HAP-1 (cell line): ENCODE measurements around the gene PLA2G4D.

Experiments
- DNase-seq, 2 experiments: peaks; one replicate each; pipeline ENCODE4 v3.0.0-alpha.2; 2016 to 2020; ENCODE audit warnings: low spot score in 2 of 2
- H3K27me3 ChIP-seq: fragments of 250-450 bp; sonication (Bioruptor Pico); 2 replicates; pipeline ENCODE4 v1.5.1; 2020; ENCODE audit warnings: low read depth, mild to moderate bottlenecking, moderate library complexity
- H3K36me3 ChIP-seq: fragments of 250-450 bp; sonication (Bioruptor Pico); replicated peaks from 2 replicates; pipeline ENCODE4 v1.5.1; 2020; ENCODE audit warnings: mild to moderate bottlenecking
- H3K4me1 ChIP-seq: fragments of 250-450 bp; sonication (Bioruptor Pico); 2 replicates; pipeline ENCODE4 v1.5.1; 2020; ENCODE audit warnings: mild to moderate bottlenecking
- H3K4me3 ChIP-seq: fragments of 250-450 bp; sonication (Bioruptor Pico); 2 replicates; pipeline ENCODE4 v1.5.1; 2020; ENCODE audit warnings: mild to moderate bottlenecking, moderate library complexity
- H3K9me3 ChIP-seq: fragments of 250-450 bp; sonication (Bioruptor Pico); 2 replicates; pipeline ENCODE4 v1.5.1; 2020; ENCODE audit warnings: mild to moderate bottlenecking, moderate library complexity
- in situ Hi-C: fragments of 300-500 bp; cut with MboI; formaldehyde crosslinking; loops from 3 replicates; pipeline ENCODE4 v1.14.3; 2020; ENCODE audit warnings: low sequenced_read_pairs, inconsistent platforms, mixed read lengths

The PLA2G4D gene

GRCh38 chr15:42082141-42082540 is 12.2 kb downstream of the PLA2G4D start:
- Histone ChIP-seq H3K4me3 (no peak overlapping the region), H3K4me1 (no peaks in the 10 kb centered on the region), H3K9me3 (no peaks in the 10 kb centered on the region), H3K36me3 (no peaks in the 10 kb centered on the region), H3K27me3 (no peaks in the 10 kb centered on the region)
- in situ Hi-C loops, result no loop called here
- no peak for DNase-seq

GRCh38 chr15:42080919-42081830 is 13.2 kb downstream of the PLA2G4D start:
- Histone ChIP-seq H3K4me1 (no peaks in the 10 kb centered on the region), H3K4me3 (no peak overlapping the region), H3K27me3 (no peaks in the 10 kb centered on the region), H3K9me3 (no peaks in the 10 kb centered on the region), H3K36me3 (no peaks in the 10 kb centered on the region)
- in situ Hi-C loops, result no loop called here
- no peak for DNase-seq

GRCh38 chr15:42080186-42080918 is 14.0 kb downstream of the PLA2G4D start:
- Histone ChIP-seq H3K9me3 (no peaks in the 10 kb centered on the region), H3K36me3 (no peaks in the 10 kb centered on the region), H3K4me1 (no peaks in the 10 kb centered on the region), H3K4me3 (no peak overlapping the region), H3K27me3 (no peaks in the 10 kb centered on the region)
- DNase-seq, result no peak
- in situ Hi-C loops, result no loop called here

- in situ Hi-C loops, result no loop called here
- Histone ChIP-seq H3K9me3 (no peaks in the 10 kb centered on the region), H3K36me3 (no peaks in the 10 kb centered on the region), H3K4me1 (no peaks in the 10 kb centered on the region), H3K4me3 (no peak overlapping the region), H3K27me3 (no peaks in the 10 kb centered on the region)
- no peak for DNase-seq
These were observed 14.9 kb downstream of the PLA2G4D start for GRCh38 chr15:42079401-42079908.

GRCh38 chr15:42078903-42079302 is 15.5 kb downstream of the PLA2G4D start:
- no peaks in the 10 kb centered on the region for H3K4me1 ChIP-seq
- H3K4me3 ChIP-seq, result no peak overlapping the region
- in situ Hi-C loops, result no loop called here
- H3K27me3 ChIP-seq, result 0 out of 2 replicates have a peak, but pooled peaks cover 3% of the 10 kb centered on the region
- H3K9me3 ChIP-seq, result no peaks in the 10 kb centered on the region
- H3K36me3 ChIP-seq, result no peaks in the 10 kb centered on the region
- DNase-seq, result no peak

- Histone ChIP-seq H3K36me3 (no peaks in the 10 kb centered on the region), H3K4me1 (no peaks in the 10 kb centered on the region), H3K4me3 (no peak overlapping the region), H3K9me3 (no peaks in the 10 kb centered on the region), H3K27me3 (0 out of 2 replicates have a peak, but pooled peaks cover 3% of the 10 kb centered on the region)
- no peak for DNase-seq
- in situ Hi-C loops, result no loop called here
These were observed 16.7 kb downstream of the PLA2G4D start for GRCh38 chr15:42077689-42078088.

DNA sequence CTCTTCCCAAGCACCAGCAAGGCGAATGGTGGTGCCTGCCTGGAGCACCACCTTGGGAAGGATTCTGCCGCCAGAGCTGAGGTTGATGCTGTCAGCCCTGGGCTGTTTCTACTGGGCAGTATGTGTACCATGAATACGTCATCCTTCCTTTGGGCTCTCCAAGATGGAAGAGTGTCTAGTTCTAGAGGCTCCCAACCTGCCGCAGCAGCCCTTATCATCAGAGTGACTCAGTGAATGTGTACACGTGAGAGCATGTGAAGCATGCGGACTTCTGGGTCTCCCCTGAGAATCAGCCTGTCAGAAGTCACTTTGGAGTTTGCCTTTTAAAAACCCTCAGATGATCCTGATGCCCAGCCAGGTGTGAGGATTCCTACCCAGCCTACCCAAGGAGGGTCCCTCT is 20.9 kb downstream of the PLA2G4D start:
- no peaks in the 10 kb centered on the region for H3K9me3 ChIP-seq
- no peaks in the 10 kb centered on the region for H3K4me1 ChIP-seq
- 0 out of 2 replicates have a peak, but pooled peaks cover 3% of the 10 kb centered on the region for H3K27me3 ChIP-seq
- no peak overlapping the region for H3K4me3 ChIP-seq
- no peaks in the 10 kb centered on the region for H3K36me3 ChIP-seq
- in situ Hi-C loops, result no loop called here
- no peak for DNase-seq

DNA sequence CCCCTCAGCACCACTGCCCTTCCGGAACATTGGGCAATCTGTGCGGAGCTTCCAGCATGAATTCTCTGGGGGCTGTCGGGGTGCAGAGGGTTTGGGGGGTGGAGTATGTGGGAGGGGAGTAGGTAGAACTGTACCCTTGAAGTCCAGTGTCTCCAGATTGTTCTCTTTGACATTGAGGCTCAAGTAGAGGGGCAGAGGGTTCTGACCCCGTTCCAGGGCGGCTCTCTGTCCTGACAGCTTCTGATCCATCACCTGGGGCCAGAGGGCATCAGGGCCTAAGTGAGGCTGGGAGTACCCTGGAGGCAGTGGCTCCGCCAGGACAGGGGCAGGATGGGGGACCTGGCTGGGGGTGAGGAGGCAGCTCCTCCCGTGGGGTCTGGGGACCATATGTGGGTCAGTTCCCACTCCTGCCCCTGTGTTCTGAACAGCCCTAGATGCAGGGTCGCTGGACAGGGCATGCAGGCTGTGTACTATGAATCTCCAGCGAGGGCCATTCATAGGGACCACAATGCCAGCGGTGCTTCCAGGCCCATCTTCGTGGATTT is 22.1 kb downstream of the PLA2G4D start:
- Histone ChIP-seq H3K36me3 (no peaks in the 10 kb centered on the region), H3K27me3 (0 out of 2 replicates have a peak, but pooled peaks cover 3% of the 10 kb centered on the region), H3K4me1 (no peaks in the 10 kb centered on the region), H3K9me3 (no peaks in the 10 kb centered on the region), H3K4me3 (no peak overlapping the region)
- no peak for DNase-seq
- in situ Hi-C loops, result no loop called here

DNA sequence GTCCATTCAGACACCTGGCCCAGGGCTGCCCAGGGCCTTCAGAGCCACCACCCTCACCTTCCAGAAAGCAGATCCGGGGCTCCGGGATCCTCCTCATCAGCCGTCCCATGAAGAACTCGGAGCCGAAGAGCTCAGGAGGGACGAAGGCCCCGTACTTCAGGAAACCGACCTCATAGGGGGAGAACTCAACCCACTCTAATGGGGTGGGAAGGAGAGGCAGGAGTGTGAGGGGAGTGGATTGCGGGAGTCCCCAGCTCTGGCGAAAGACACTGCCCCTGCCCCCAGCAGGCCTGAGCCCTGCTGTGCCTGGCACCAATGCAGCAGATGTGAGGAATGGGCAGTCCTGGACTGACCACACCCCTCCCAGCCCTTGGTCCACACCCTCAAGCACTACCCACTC is 22.6 kb downstream of the PLA2G4D start:
- Histone ChIP-seq H3K36me3 (no peaks in the 10 kb centered on the region), H3K4me3 (no peak overlapping the region), H3K27me3 (0 out of 2 replicates have a peak, but pooled peaks cover 3% of the 10 kb centered on the region), H3K4me1 (no peaks in the 10 kb centered on the region), H3K9me3 (no peaks in the 10 kb centered on the region)
- no peak for DNase-seq
- in situ Hi-C loops, result no loop called here

GRCh38 chr15:42070976-42071350 is 23.4 kb downstream of the PLA2G4D start:
- Histone ChIP-seq H3K36me3 (no peaks in the 10 kb centered on the region), H3K27me3 (0 out of 2 replicates have a peak, but pooled peaks cover 3% of the 10 kb centered on the region), H3K4me3 (no peak overlapping the region), H3K4me1 (no peaks in the 10 kb centered on the region), H3K9me3 (no peaks in the 10 kb centered on the region)
- DNase-seq, result no peak
- in situ Hi-C loops, result no loop called here

DNA sequence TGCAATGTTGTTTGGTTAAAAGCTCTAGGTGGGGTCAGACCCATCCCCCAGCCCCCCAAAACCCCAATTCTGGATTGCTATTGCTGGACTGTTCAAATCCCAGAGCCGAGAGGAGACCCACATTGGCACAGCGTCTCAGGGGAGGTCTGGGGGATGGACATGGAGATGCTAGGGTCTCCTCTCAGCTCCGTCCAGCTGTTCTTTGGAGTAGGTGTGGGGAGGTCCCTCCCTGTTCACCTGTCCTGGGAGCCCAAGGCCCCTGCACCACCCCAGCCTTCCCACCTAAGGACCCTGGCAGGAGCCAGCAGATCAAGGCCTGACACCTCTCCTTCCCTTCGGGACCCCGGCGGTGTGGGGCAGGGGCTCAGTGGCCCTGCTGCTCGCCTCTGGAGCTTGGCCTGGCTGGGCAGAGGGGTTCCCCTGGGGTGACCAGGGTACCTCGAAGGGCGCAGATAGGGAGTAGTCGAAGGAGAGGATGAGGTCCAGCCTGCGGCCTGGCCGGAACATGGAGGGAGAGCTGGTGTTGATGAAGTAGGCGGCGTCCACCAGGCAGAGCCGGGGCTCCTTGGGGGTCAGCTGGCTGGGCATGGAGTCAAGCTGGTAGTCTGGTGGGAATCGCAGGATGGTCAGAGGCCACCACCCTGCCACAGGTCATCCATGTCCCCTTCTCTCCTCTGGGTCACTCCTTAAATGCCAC is 23.9 kb downstream of the PLA2G4D start:
- DNase-seq, result no peak
- 0 out of 2 replicates have a peak, but pooled peaks cover 3% of the 10 kb centered on the region for H3K27me3 ChIP-seq
- H3K4me1 ChIP-seq, result no peaks in the 10 kb centered on the region
- in situ Hi-C loops, result no loop called here
- no peaks in the 10 kb centered on the region for H3K9me3 ChIP-seq
- no peak overlapping the region for H3K4me3 ChIP-seq
- no peaks in the 10 kb centered on the region for H3K36me3 ChIP-seq

GRCh38 chr15:42069496-42070278 is 24.7 kb downstream of the PLA2G4D start:
- H3K4me1 ChIP-seq, result no peaks in the 10 kb centered on the region
- 0 out of 2 replicates have a peak, but pooled peaks cover 3% of the 10 kb centered on the region for H3K27me3 ChIP-seq
- no peak for DNase-seq
- H3K4me3 ChIP-seq, result no peak overlapping the region
- in situ Hi-C loops, result loop anchor here (5.0 kb wide), 1 partner anchor 403 kb away; no protein-coding TSS in a partner anchor
- no peaks in the 10 kb centered on the region for H3K9me3 ChIP-seq
- no peaks in the 10 kb centered on the region for H3K36me3 ChIP-seq
